ENCODE results near the gene RLBP1. TPM values are rescaled to one million over a fixed set of nuclear protein-coding genes. Genes with fewer than 3 reads are reported as not detected.

Gene RLBP1
- total and polyA plus RNA-seq, 10 of the 15 experiments (the other 5 are each of a cell fraction or from before 2014, with no cell fraction given) = 0.06 TPM; not detected in 9

GRCh38 chr15:89167267-89168176 is 53.9 kb downstream of the RLBP1 start:
- no peaks in the 10 kb centered on the region; a peak in 2 of 4 replicates for H3K36me3 ChIP-seq (ENCODE audit: control insufficient read depth in 2 of 2, insufficient read depth in 2 of 2, low read length in 1 of 2)
- peak; percentile 72 for FAIRE-seq
- H3K4me3 ChIP-seq = no peak overlapping the region; the same call in 1 of the 2 replicates
- BruUV-seq (replicated peaks) = no TSS peak
- H3K4me2 ChIP-seq (ENCODE audit: control insufficient read depth, insufficient read depth) = peak overlapping the region; percentile 89
- WGBS (ENCODE audit: insufficient coverage, insufficient replicate concordance, low lambda C conversion rate, missing lambda C conversion rate) = 1% methylated on average over 7 of the region's 7 CpGs
- ChIA-PET SMC1A (ENCODE audit: uncharacterized antibody, unreplicated experiment) (interaction anchor here (0.8 to 4.0 kb wide), 15 partner anchors 8 to 109 kb away, joined by 3 to 42 read pairs (median 4); partner anchors contain the start of gene ABHD2), POLR2A (interaction anchor here (0.5 to 1.5 kb wide), 6 partner anchors 10 to 178 kb away, joined by 3 to 7 read pairs (median 4); no protein-coding TSS in a partner anchor), RAD21 (ENCODE audit: unreplicated experiment) (interaction anchor here (0.7 to 2.4 kb wide), 11 partner anchors 10 to 262 kb away, joined by 3 to 10 read pairs (median 5); partner anchors contain the start of gene ABHD2), CTCF (interaction anchor here (0.8 to 5.9 kb wide), 16 partner anchors 11 to 274 kb away, joined by 3 to 71 read pairs (median 6); no protein-coding TSS in a partner anchor)
- H4K20me1 ChIP-seq (ENCODE audit: control insufficient read depth, insufficient read depth) = no peaks in the 10 kb centered on the region
- intact Hi-C loops (cut with micrococcal nuclease; ENCODE audit: unreplicated experiment) (no loop called here), in situ Hi-C loops (cut with MboI) (no loop called here)
- peak overlapping the region; percentile 91 for H3K27ac ChIP-seq (ENCODE audit: control insufficient read depth, insufficient read depth)
- no peaks in the 10 kb centered on the region for H3K27me3 ChIP-seq (replicated peaks in 1 of 2; ENCODE audit: control insufficient read depth in 2 of 2, insufficient read depth in 2 of 2, low read length in 1 of 2)
- DNase-seq (ENCODE audit: low read depth, low spot score) = peak; percentile 36
- H2AFZ ChIP-seq (ENCODE audit: control insufficient read depth, low read depth, low read length) = peak overlapping the region; percentile 60
- H3K9ac ChIP-seq (ENCODE audit: control insufficient read depth, insufficient read depth, low read length) = peak overlapping the region; percentile 33; the same call in 1 of the 2 replicates
- no peaks in the 10 kb centered on the region for H3K9me3 ChIP-seq (replicated peaks; ENCODE audit: control insufficient read depth, insufficient read depth, low read length)
- ATAC-seq = peak; percentile 87
- no peaks in the 10 kb centered on the region for H3K79me2 ChIP-seq (ENCODE audit: control insufficient read depth, insufficient read depth, low read length)
- H3K4me1 ChIP-seq (ENCODE audit: control insufficient read depth, insufficient read depth, low read length) = peaks cover 18% of the 10 kb centered on the region
- TF ChIP-seq CBFB (IDR thresholded peaks at IDR 0.05; ENCODE audit: low read depth) = 0 out of 2 replicates have a peak, but pooled peaks have one; percentile 18
- TF ChIP-seq, protein P1, sequence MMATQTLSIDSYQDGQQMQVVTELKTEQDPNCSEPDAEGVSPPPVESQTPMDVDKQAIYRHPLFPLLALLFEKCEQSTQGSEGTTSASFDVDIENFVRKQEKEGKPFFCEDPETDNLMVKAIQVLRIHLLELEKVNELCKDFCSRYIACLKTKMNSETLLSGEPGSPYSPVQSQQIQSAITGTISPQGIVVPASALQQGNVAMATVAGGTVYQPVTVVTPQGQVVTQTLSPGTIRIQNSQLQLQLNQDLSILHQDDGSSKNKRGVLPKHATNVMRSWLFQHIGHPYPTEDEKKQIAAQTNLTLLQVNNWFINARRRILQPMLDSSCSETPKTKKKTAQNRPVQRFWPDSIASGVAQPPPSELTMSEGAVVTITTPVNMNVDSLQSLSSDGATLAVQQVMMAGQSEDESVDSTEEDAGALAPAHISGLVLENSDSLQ (IDR thresholded peaks at IDR 0.05) = 0 out of 2 replicates have a peak, but pooled peaks have one; percentile 20
- no peak for TF ChIP-seq SUPT20H (IDR thresholded peaks at IDR 0.05; ENCODE audit: borderline replicate concordance, control insufficient read depth, low read depth, low read length)
- peak; percentile 62; the same call in 1 of the 2 replicates for TF ChIP-seq ZBED1 (IDR thresholded peaks at IDR 0.05; ENCODE audit: borderline replicate concordance)
- TF ChIP-seq MLLT1 (IDR thresholded peaks at IDR 0.05) = no peak
- TF ChIP-seq CEBPB (IDR thresholded peaks at IDR 0.05; ENCODE audit: borderline replicate concordance in 1 of 2, low read depth in 2 of 2, low read length in 2 of 2) = peak in 1 of 2 experiments; percentile 55; a peak in 1 of 4 replicates
- peak in 1 of 2 experiments; percentile 32; a peak in 1 of 4 replicates for TF ChIP-seq EP300 (IDR thresholded peaks at IDR 0.05; ENCODE audit: borderline replicate concordance in 1 of 2, control insufficient read depth in 1 of 2, low read depth in 2 of 2, low read length in 2 of 2)
- TF ChIP-seq RAD21 (IDR thresholded peaks at IDR 0.05; ENCODE audit: insufficient read depth, low read depth, low read length) = no peak
- TF ChIP-seq EED (IDR thresholded peaks at IDR 0.05; ENCODE audit: low read depth) = peak; percentile 88
- 0 out of 2 replicates have a peak, but pooled peaks have one; percentile 16 for TF ChIP-seq NR2F1 (conservative IDR thresholded peaks at IDR 0.05)
- peak; percentile 53 for TF ChIP-seq IKZF1 (conservative IDR thresholded peaks at IDR 0.05)
- peak; percentile 66; the same call in 1 of the 2 replicates for TF ChIP-seq TCF12 (IDR thresholded peaks at IDR 0.05; ENCODE audit: low read depth, low read length)
- peak; percentile 59; the same call in 1 of the 2 replicates for TF ChIP-seq RUNX3 (IDR thresholded peaks at IDR 0.05; ENCODE audit: low read length)
- 0 out of 2 replicates have a peak, but pooled peaks have one; percentile 47 for TF ChIP-seq YY1 (IDR thresholded peaks at IDR 0.05; ENCODE audit: low read depth, low read length)
- TF ChIP-seq JUNB (IDR thresholded peaks at IDR 0.05) = peak; percentile 92
- TF ChIP-seq NFIC (IDR thresholded peaks at IDR 0.05; ENCODE audit: low read depth, low read length) = peak; percentile 89
- peak; percentile 89; the same call in 1 of the 2 replicates for TF ChIP-seq MTA3 (IDR thresholded peaks at IDR 0.05; ENCODE audit: borderline replicate concordance, low read length)
- no peak for TF ChIP-seq ZSCAN29 (IDR thresholded peaks at IDR 0.05)
- TF ChIP-seq ETV6 (conservative IDR thresholded peaks at IDR 0.05 in 1 of 2, IDR thresholded peaks at IDR 0.05 in 1 of 2; ENCODE audit: borderline replicate concordance in 1 of 2, low read depth in 1 of 2) = peak in 1 of 2 experiments; percentile 64; a peak in 2 of 4 replicates
